Astrocyte (in vitro differentiated cells and primary cell): ENCODE results near the gene LHPP. TPM values are rescaled to one million over a fixed set of nuclear protein-coding genes. Genes with fewer than 3 reads are reported as not detected.

Source experiments
- DNase-seq: peaks from one replicate; pipeline ENCODE4 v3.0.0-alpha.2; 2010; ENCODE audit warnings: low read depth
- FAIRE-seq: peaks from 2 replicates; lab custom pipeline; 2011; peaks lifted over from hg19 to GRCh38; lab: Jason Lieb, UNC
- H2AFZ ChIP-seq: 2 replicates; pipeline ENCODE4 v1.6.0; 2012; ENCODE audit warnings: low read depth, low read length, inconsistent platforms
- H3K27ac ChIP-seq: 2 replicates; pipeline ENCODE4 v1.5.1; 2011; ENCODE audit warnings: low read depth, low read length, inconsistent platforms
- H3K27me3 ChIP-seq: 2 replicates; pipeline ENCODE4 v1.6.0; 2011; ENCODE audit warnings: low read length, inconsistent platforms; ENCODE audit not compliant: insufficient read depth
- H3K36me3 ChIP-seq: 2 replicates; pipeline ENCODE4 v1.5.1; 2011; ENCODE audit warnings: low read length, inconsistent platforms; ENCODE audit not compliant: insufficient read depth
- H3K4me1 ChIP-seq: 2 replicates; pipeline ENCODE4 v1.5.1; 2011; ENCODE audit warnings: low read length, inconsistent platforms; ENCODE audit not compliant: insufficient read depth
- H3K4me2 ChIP-seq: 2 replicates; pipeline ENCODE4 v1.6.0; 2012; ENCODE audit warnings: low read length, inconsistent platforms
- H3K4me3 ChIP-seq: 2 replicates; pipeline ENCODE4 v1.5.1; 2011; ENCODE audit warnings: low read depth, mild to moderate bottlenecking, low read length, inconsistent platforms; ENCODE audit not compliant: insufficient read depth
- H3K79me2 ChIP-seq: 2 replicates; pipeline ENCODE4 v1.6.0; 2012; ENCODE audit warnings: mild to moderate bottlenecking, low read length, inconsistent platforms; ENCODE audit not compliant: insufficient read depth
- H3K9ac ChIP-seq: 2 replicates; pipeline ENCODE4 v1.6.0; 2012; ENCODE audit warnings: mild to moderate bottlenecking, low read length, inconsistent platforms
- H3K9me3 ChIP-seq: 2 replicates; pipeline ENCODE4 v1.5.1; 2012; ENCODE audit warnings: low read depth, mild to moderate bottlenecking, low read length, inconsistent platforms; ENCODE audit not compliant: insufficient read depth
- H4K20me1 ChIP-seq: 2 replicates; pipeline ENCODE4 v1.6.0; 2012; ENCODE audit warnings: low read length, inconsistent platforms; ENCODE audit not compliant: insufficient read depth
- H3K27ac Mint-ChIP-seq: one replicate; pipeline ENCODE4 v1.8.0; 2021; ENCODE audit warnings: mild to moderate bottlenecking, mixed read lengths; ENCODE audit not compliant: unreplicated experiment
- H3K27me3 Mint-ChIP-seq: one replicate; pipeline ENCODE4 v1.8.0; 2021; ENCODE audit warnings: low read depth, mixed read lengths; ENCODE audit not compliant: unreplicated experiment
- H3K36me3 Mint-ChIP-seq: one replicate; pipeline ENCODE4 v1.8.0; 2021; ENCODE audit warnings: low read depth, mixed read lengths; ENCODE audit not compliant: unreplicated experiment
- H3K4me1 Mint-ChIP-seq: one replicate; pipeline ENCODE4 v1.8.0; 2021; ENCODE audit warnings: low read depth, mixed read lengths; ENCODE audit not compliant: unreplicated experiment
- H3K4me3 Mint-ChIP-seq: one replicate; pipeline ENCODE4 v1.8.0; 2021; ENCODE audit warnings: mild to moderate bottlenecking, moderate library complexity, mixed read lengths; ENCODE audit not compliant: unreplicated experiment
- H3K9me3 Mint-ChIP-seq: one replicate; pipeline ENCODE4 v1.8.0; 2021; ENCODE audit warnings: mild to moderate bottlenecking, mixed read lengths; ENCODE audit not compliant: unreplicated experiment
- EZH2 ChIP-seq: IDR thresholded peaks from 2 replicates; pipeline ENCODE4 v1.6.1; 2012; ENCODE audit warnings: mild to moderate bottlenecking, low read length, inconsistent platforms; ENCODE audit not compliant: insufficient read depth
- total RNA-seq: library from RNA; stranded (reverse); gene quantifications from 2 replicates; pipeline ENCODE4 v1.2.1, GENCODE V29; 2021
- TF ChIP-seq, protein P1 (sequence below): IDR thresholded peaks from 2 replicates; pipeline ENCODE4 v1.5.1; 2011; ENCODE audit warnings: low read depth, mild to moderate bottlenecking, inconsistent platforms, low read length, moderate library complexity; ENCODE audit not compliant: insufficient read depth

Gene LHPP
- total RNA-seq, 1 donor from 2014 or later: 6.9 TPM

- H3K36me3 ChIP-seq: no peaks in the 10 kb centered on the region
- H3K9me3 Mint-ChIP-seq: no peaks in the 10 kb centered on the region
- H3K4me1 Mint-ChIP-seq: peaks cover 4% of the 10 kb centered on the region
- no peak for DNase-seq
- no peak for FAIRE-seq
- no peaks in the 10 kb centered on the region for H3K79me2 ChIP-seq
- H3K36me3 Mint-ChIP-seq: no peaks in the 10 kb centered on the region
- TF ChIP-seq, protein P1, sequence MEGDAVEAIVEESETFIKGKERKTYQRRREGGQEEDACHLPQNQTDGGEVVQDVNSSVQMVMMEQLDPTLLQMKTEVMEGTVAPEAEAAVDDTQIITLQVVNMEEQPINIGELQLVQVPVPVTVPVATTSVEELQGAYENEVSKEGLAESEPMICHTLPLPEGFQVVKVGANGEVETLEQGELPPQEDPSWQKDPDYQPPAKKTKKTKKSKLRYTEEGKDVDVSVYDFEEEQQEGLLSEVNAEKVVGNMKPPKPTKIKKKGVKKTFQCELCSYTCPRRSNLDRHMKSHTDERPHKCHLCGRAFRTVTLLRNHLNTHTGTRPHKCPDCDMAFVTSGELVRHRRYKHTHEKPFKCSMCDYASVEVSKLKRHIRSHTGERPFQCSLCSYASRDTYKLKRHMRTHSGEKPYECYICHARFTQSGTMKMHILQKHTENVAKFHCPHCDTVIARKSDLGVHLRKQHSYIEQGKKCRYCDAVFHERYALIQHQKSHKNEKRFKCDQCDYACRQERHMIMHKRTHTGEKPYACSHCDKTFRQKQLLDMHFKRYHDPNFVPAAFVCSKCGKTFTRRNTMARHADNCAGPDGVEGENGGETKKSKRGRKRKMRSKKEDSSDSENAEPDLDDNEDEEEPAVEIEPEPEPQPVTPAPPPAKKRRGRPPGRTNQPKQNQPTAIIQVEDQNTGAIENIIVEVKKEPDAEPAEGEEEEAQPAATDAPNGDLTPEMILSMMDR: no peak
- no peak for TF ChIP-seq EZH2
- no peak overlapping the region for H3K4me3 ChIP-seq
- H3K4me1 ChIP-seq: no peaks in the 10 kb centered on the region
- no peak overlapping the region for H3K27ac ChIP-seq
- peaks cover 61% of the 10 kb centered on the region for H3K27me3 Mint-ChIP-seq
- H3K4me3 Mint-ChIP-seq: no peak overlapping the region
- no peak overlapping the region for H3K4me2 ChIP-seq
- H3K27ac Mint-ChIP-seq: no peak overlapping the region
- peaks cover 62% of the 10 kb centered on the region for H3K27me3 ChIP-seq
- no peak overlapping the region for H2AFZ ChIP-seq
- H4K20me1 ChIP-seq: peaks cover 2% of the 10 kb centered on the region
- no peaks in the 10 kb centered on the region for H3K9me3 ChIP-seq
- no peak overlapping the region for H3K9ac ChIP-seq
Observed at GRCh38 chr10:124453960-124454610, 7.5 kb upstream of the LHPP start.

GRCh38 chr10:124455441-124455840, 6.2 kb upstream of the LHPP start:
- no peaks in the 10 kb centered on the region for H3K79me2 ChIP-seq
- peaks cover 7% of the 10 kb centered on the region for H3K9me3 Mint-ChIP-seq
- DNase-seq (no peak), FAIRE-seq (no peak)
- no peaks in the 10 kb centered on the region for H3K36me3 ChIP-seq
- no peaks in the 10 kb centered on the region for H3K36me3 Mint-ChIP-seq
- H3K27ac ChIP-seq: no peak overlapping the region
- H3K27me3 Mint-ChIP-seq: peaks cover 53% of the 10 kb centered on the region
- H3K4me3 ChIP-seq: no peak overlapping the region
- H3K4me1 ChIP-seq: no peaks in the 10 kb centered on the region
- no peak overlapping the region for H3K4me2 ChIP-seq
- H3K27ac Mint-ChIP-seq: no peak overlapping the region
- no peak overlapping the region for H3K4me3 Mint-ChIP-seq
- H3K4me1 Mint-ChIP-seq: peaks cover under 1% of the 10 kb centered on the region
- H4K20me1 ChIP-seq: no peaks in the 10 kb centered on the region
- H3K27me3 ChIP-seq: peaks cover 55% of the 10 kb centered on the region
- H3K9ac ChIP-seq: no peak overlapping the region
- H2AFZ ChIP-seq: no peak overlapping the region
- no peaks in the 10 kb centered on the region for H3K9me3 ChIP-seq
- TF ChIP-seq EZH2: no peak
- TF ChIP-seq, protein P1: no peak

GRCh38 chr10:124458473-124458872, 3.1 kb upstream of the LHPP start:
- no peaks in the 10 kb centered on the region for H3K79me2 ChIP-seq
- no peak overlapping the region for H3K27ac Mint-ChIP-seq
- no peaks in the 10 kb centered on the region for H4K20me1 ChIP-seq
- peaks cover 27% of the 10 kb centered on the region for H3K27me3 Mint-ChIP-seq
- H3K4me3 Mint-ChIP-seq: no peak overlapping the region
- no peaks in the 10 kb centered on the region for H3K4me1 Mint-ChIP-seq
- no peak overlapping the region for H3K4me3 ChIP-seq
- no peak overlapping the region for H3K9ac ChIP-seq
- H3K9me3 Mint-ChIP-seq: peaks cover 7% of the 10 kb centered on the region
- no peaks in the 10 kb centered on the region for H3K9me3 ChIP-seq
- FAIRE-seq (no peak), DNase-seq (no peak)
- TF ChIP-seq, protein P1: no peak
- no peak for TF ChIP-seq EZH2
- no peaks in the 10 kb centered on the region for H3K36me3 Mint-ChIP-seq
- no peak overlapping the region for H2AFZ ChIP-seq
- peaks cover 34% of the 10 kb centered on the region for H3K27me3 ChIP-seq
- no peak overlapping the region for H3K27ac ChIP-seq
- H3K36me3 ChIP-seq: no peaks in the 10 kb centered on the region
- H3K4me1 ChIP-seq: peaks cover 4% of the 10 kb centered on the region
- no peak overlapping the region for H3K4me2 ChIP-seq
